ENCODE measurements around the gene CA6.

GRCh38 chr1:8937701-8938100, 8.0 kb upstream of the CA6 start:
- no peak for TF ChIP-seq CEBPB (IDR thresholded peaks at IDR 0.05)
- no peak for TF ChIP-seq MAX (IDR thresholded peaks at IDR 0.05)
- TF ChIP-seq EGR1 (IDR thresholded peaks at IDR 0.05) = no peak
- TF ChIP-seq YY1 (IDR thresholded peaks at IDR 0.05; ENCODE audit: low read depth) = no peak
- no peak for TF ChIP-seq REST (IDR thresholded peaks at IDR 0.05; ENCODE audit: low read depth)
- TF ChIP-seq USF1 (IDR thresholded peaks at IDR 0.05) = no peak
- no peak for TF ChIP-seq RAD21 (IDR thresholded peaks at IDR 0.05; ENCODE audit: low read depth)
- no peak for TF ChIP-seq EP300 (IDR thresholded peaks at IDR 0.05; ENCODE audit: borderline replicate concordance)
- no peak for TF ChIP-seq TAF1 (IDR thresholded peaks at IDR 0.05; ENCODE audit: low read depth)
- no peak for TF ChIP-seq NFIC (IDR thresholded peaks at IDR 0.05)
